ENCODE data around the gene STX16. TPM values are rescaled to one million over a fixed set of nuclear protein-coding genes. Genes with fewer than 3 reads are reported as not detected.
A peak's percentile ranks its signal among the peaks of the same experiment; 100 is the strongest.

The STX16 gene
- total RNA-seq, 1 experiment from 2014 or later, result 41.9 TPM

DNA sequence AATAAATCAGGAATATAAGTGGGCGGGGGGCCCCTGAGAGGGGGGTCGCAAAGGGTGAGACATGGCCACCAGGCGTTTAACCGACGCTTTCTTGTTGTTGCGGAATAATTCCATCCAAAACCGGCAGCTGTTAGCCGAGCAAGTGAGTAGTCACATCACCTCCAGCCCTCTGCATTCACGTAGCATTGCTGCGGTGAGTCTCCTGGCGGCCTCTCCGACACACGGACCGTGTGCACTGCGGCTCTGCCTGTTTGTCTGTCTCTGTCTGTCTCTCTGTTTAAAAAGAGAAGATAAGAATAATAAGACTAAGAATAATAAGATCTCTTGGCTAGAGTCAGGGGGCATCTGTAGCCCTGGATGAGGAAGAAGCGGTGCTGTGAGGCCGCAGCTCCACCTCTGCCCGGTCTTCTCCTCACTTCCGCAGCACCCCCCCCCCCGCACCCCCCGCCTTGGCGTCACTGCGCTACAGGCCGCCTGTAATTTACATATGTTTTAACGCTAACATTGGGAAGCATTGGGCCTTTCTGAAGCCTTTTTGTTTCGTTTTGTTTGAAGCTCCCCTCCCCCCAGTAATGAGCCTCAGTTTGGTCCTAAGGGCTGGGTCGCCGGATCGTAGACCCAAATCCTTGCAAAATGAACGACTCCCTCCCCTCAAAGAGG lies 993 bp downstream of the STX16 start:
- ChIA-PET POLR2A (interaction anchor here (0.6 kb wide), 2 partner anchors 209 to 969 kb away, joined by 3 read pairs; no protein-coding TSS in a partner anchor), CTCF (interaction anchor here (0.5 kb wide), 1 partner anchor 62 kb away, joined by 8 read pairs; no protein-coding TSS in a partner anchor)
- Histone ChIP-seq H3K27me3 (ENCODE audit: control insufficient read depth, insufficient read depth, low read length) (no peaks in the 10 kb centered on the region), H3K9me3 (ENCODE audit: control insufficient read depth, insufficient read depth, low read depth, low read length) (no peaks in the 10 kb centered on the region), H3K4me3 (ENCODE audit: low read depth in 2 of 2, low read length in 2 of 2) (peak overlapping the region; percentile 85 to 97), H3K4me1 (ENCODE audit: control insufficient read depth, insufficient read depth, low read length) (peaks cover 28% of the 10 kb centered on the region; the same call in 1 of the 2 replicates), H3K27ac (ENCODE audit: low read length) (peak overlapping the region; percentile 97), H3K36me3 (ENCODE audit: control insufficient read depth, insufficient read depth, low read length) (peaks cover 9% of the 10 kb centered on the region)
- ATAC-seq, result peak; percentile 56
- peak; percentile 27 for DNase-seq (ENCODE audit: low read depth, low spot score)
- in situ Hi-C loops (cut with HindIII; ENCODE audit: low pct_unique_long_range_greater_than_20kb, low sequenced_read_pairs) (no loop called here), intact Hi-C loops (cut with micrococcal nuclease; ENCODE audit: unreplicated experiment) (loop anchor here (2.0 kb wide), 1 partner anchor 187 kb away; no protein-coding TSS in a partner anchor)
- TSS peak; percentile 98 for BruUV-seq (replicated peaks)
- TF ChIP-seq POLR2AphosphoS5 (IDR thresholded peaks at IDR 0.05; ENCODE audit: low read depth, low read length) (peak; percentile 54; the same call in 1 of the 2 replicates), TCF7L2 (IDR thresholded peaks at IDR 0.05; ENCODE audit: low read depth, low read length) (no peak), SIN3A (IDR thresholded peaks at IDR 0.05; ENCODE audit: borderline replicate concordance, insufficient read depth, low read depth, low read length) (no peak)
- TF ChIP-seq, protein P1, sequence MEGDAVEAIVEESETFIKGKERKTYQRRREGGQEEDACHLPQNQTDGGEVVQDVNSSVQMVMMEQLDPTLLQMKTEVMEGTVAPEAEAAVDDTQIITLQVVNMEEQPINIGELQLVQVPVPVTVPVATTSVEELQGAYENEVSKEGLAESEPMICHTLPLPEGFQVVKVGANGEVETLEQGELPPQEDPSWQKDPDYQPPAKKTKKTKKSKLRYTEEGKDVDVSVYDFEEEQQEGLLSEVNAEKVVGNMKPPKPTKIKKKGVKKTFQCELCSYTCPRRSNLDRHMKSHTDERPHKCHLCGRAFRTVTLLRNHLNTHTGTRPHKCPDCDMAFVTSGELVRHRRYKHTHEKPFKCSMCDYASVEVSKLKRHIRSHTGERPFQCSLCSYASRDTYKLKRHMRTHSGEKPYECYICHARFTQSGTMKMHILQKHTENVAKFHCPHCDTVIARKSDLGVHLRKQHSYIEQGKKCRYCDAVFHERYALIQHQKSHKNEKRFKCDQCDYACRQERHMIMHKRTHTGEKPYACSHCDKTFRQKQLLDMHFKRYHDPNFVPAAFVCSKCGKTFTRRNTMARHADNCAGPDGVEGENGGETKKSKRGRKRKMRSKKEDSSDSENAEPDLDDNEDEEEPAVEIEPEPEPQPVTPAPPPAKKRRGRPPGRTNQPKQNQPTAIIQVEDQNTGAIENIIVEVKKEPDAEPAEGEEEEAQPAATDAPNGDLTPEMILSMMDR (IDR thresholded peaks at IDR 0.05), result no peak
- TF ChIP-seq, protein P2, sequence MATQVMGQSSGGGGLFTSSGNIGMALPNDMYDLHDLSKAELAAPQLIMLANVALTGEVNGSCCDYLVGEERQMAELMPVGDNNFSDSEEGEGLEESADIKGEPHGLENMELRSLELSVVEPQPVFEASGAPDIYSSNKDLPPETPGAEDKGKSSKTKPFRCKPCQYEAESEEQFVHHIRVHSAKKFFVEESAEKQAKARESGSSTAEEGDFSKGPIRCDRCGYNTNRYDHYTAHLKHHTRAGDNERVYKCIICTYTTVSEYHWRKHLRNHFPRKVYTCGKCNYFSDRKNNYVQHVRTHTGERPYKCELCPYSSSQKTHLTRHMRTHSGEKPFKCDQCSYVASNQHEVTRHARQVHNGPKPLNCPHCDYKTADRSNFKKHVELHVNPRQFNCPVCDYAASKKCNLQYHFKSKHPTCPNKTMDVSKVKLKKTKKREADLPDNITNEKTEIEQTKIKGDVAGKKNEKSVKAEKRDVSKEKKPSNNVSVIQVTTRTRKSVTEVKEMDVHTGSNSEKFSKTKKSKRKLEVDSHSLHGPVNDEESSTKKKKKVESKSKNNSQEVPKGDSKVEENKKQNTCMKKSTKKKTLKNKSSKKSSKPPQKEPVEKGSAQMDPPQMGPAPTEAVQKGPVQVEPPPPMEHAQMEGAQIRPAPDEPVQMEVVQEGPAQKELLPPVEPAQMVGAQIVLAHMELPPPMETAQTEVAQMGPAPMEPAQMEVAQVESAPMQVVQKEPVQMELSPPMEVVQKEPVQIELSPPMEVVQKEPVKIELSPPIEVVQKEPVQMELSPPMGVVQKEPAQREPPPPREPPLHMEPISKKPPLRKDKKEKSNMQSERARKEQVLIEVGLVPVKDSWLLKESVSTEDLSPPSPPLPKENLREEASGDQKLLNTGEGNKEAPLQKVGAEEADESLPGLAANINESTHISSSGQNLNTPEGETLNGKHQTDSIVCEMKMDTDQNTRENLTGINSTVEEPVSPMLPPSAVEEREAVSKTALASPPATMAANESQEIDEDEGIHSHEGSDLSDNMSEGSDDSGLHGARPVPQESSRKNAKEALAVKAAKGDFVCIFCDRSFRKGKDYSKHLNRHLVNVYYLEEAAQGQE (IDR thresholded peaks at IDR 0.05; ENCODE audit: insufficient read depth in 1 of 2, low read depth in 2 of 2, low read length in 1 of 2), result no peak

- CTCF ChIA-PET, result interaction anchor here (0.6 kb wide), 1 partner anchor 8 kb away, joined by 3 read pairs; no protein-coding TSS in a partner anchor
- Histone ChIP-seq H3K4me1 (ENCODE audit: control insufficient read depth, insufficient read depth, low read length) (peaks cover 33% of the 10 kb centered on the region), H3K36me3 (ENCODE audit: control insufficient read depth, insufficient read depth, low read length) (peaks cover 9% of the 10 kb centered on the region), H3K4me3 (ENCODE audit: low read depth in 2 of 2, low read length in 2 of 2) (peak overlapping the region; percentile 85 to 97), H3K27me3 (ENCODE audit: control insufficient read depth, insufficient read depth, low read length) (no peaks in the 10 kb centered on the region), H3K9me3 (ENCODE audit: control insufficient read depth, insufficient read depth, low read depth, low read length) (no peaks in the 10 kb centered on the region), H3K27ac (ENCODE audit: low read length) (peak overlapping the region; percentile 97)
- no peak for ATAC-seq
- intact Hi-C loops (cut with micrococcal nuclease; ENCODE audit: unreplicated experiment) (no loop called here), in situ Hi-C loops (cut with HindIII; ENCODE audit: low pct_unique_long_range_greater_than_20kb, low sequenced_read_pairs) (no loop called here)
- no peak for DNase-seq (ENCODE audit: low read depth, low spot score)
- POLR2A ChIA-PET, result no interaction called here
- TF ChIP-seq, protein P1 (IDR thresholded peaks at IDR 0.05), result no peak
- TF ChIP-seq TCF7L2 (IDR thresholded peaks at IDR 0.05; ENCODE audit: low read depth, low read length) (no peak), SIN3A (IDR thresholded peaks at IDR 0.05; ENCODE audit: borderline replicate concordance, insufficient read depth, low read depth, low read length) (no peak), POLR2AphosphoS5 (IDR thresholded peaks at IDR 0.05; ENCODE audit: low read depth, low read length) (no peak)
- TF ChIP-seq, protein P2 (IDR thresholded peaks at IDR 0.05; ENCODE audit: insufficient read depth in 1 of 2, low read depth in 2 of 2, low read length in 1 of 2), result no peak
- no TSS peak for BruUV-seq (replicated peaks)
Observed at GRCh38 chr20:58652606-58653294, 1.7 kb downstream of the STX16 start.
